ENCODE data around the gene ATG16L2.

DNA sequence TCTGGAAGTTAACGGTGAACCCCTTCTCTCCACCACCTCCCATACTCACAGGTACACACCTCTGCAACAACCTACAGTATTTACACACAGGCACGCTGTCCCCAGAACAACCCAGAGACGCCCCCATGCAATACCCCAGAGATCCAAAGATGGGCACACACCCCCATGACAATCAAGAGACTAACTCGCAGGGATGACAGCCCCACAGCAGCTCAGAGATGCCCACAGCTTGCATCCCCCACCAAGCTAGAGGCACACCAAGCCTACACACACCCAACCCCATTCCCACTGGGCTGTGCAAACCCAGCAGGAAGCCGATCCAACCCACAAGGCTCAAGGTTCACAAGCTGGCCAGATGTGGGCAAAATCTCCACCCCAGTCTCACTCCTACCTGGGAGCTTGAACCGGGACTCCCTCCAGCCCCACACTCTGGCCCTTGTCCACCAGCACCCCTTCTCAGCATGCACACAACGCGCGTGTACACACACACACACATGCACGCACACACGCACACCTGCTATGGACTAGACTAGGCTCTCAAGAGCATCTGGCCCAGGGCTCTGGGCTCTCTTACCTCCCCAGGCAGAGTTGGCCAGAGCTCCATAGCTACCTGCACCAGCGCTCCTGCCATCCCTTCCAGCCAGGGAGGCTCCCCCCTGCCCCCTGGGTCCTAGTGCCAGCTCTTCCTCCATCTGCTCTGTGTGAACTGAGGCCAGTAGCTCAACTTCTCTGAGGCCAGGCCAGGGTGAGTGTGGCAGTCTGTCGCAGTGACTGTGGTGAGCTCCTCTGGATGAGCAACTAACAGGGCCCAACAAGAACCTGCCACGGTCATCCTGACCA is 31.9 kb upstream of the ATG16L2 start:
- TF ChIP-seq, protein P1, sequence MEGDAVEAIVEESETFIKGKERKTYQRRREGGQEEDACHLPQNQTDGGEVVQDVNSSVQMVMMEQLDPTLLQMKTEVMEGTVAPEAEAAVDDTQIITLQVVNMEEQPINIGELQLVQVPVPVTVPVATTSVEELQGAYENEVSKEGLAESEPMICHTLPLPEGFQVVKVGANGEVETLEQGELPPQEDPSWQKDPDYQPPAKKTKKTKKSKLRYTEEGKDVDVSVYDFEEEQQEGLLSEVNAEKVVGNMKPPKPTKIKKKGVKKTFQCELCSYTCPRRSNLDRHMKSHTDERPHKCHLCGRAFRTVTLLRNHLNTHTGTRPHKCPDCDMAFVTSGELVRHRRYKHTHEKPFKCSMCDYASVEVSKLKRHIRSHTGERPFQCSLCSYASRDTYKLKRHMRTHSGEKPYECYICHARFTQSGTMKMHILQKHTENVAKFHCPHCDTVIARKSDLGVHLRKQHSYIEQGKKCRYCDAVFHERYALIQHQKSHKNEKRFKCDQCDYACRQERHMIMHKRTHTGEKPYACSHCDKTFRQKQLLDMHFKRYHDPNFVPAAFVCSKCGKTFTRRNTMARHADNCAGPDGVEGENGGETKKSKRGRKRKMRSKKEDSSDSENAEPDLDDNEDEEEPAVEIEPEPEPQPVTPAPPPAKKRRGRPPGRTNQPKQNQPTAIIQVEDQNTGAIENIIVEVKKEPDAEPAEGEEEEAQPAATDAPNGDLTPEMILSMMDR (IDR thresholded peaks at IDR 0.05), result no peak
- no peak for TF ChIP-seq POLR2A (IDR thresholded peaks at IDR 0.05)

Data from esophagus squamous epithelium (tissue), 4 donors.